ENCODE results near the gene GNGT2. TPM values are rescaled to one million over a fixed set of nuclear protein-coding genes. Genes with fewer than 3 reads are reported as not detected.
"Not testable (repeated sequence)": the region's sequence is repeated elsewhere in the genome, so short reads cannot be mapped to it uniquely, and the experiment has no call there.

Gene GNGT2
- polyA plus RNA-seq, 6 donors from 2014 or later: 4.5 to 16.0 (median 11.3) TPM

DNA sequence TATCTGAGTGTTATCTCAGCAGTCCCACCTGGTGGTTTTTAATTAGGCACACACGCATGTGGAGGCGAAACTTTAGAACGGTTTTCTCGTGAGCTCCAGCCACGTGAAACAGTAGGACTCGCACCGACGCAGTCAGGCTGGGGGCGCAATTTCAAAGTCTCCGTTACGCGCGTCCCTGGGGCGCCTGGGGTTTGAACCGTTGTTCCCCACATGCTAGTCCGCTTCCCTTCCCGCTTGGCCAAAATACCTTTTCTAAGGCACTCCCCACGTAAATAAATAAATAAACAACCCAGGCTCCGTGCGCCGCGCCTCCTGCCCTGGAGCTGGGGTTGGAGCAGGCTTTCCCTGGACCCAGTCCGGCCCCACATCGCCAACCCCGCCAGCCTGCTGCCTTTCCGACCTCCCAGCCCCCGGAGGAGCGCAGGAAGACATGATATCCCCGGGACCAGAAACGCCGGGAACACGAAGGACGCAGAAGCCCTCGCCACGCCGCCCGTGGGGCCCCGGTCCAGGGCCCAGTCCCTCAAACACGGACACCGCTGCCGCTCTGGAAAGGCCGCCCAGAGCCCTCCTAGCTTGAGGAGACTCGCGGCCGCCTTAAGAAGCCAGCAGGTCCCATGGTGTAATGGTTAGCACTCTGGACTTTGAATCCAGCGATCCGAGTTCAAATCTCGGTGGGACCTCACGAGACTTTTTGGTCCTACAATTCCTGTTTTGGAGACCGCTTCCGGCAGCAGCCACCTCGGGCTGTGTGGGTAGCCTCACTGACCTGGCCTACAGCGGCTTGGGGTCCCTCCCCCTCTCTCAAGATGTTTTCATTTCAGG, 18.2 kb downstream of the GNGT2 start:
- Mint-ChIP-seq H3K9me3 (peaks cover 0 to 4% (median 0%) of the 10 kb centered on the region in 7 donors), H3K27me3 (no peaks in the 10 kb centered on the region), H3K27ac (peak overlapping the region; percentile 93 to 100 (median 98)), H3K4me1 (peaks cover 28 to 38% (median 33%) of the 10 kb centered on the region in 3 donors), H3K4me3 (peak overlapping the region; percentile 78 to 98 (median 94)), H3K36me3 (no peaks in the 10 kb centered on the region)
- ATAC-seq (ENCODE audit: low read depth in 2 of 2): peak; percentile 51 to 52
- DNase-seq: peak; percentile 91

DNA sequence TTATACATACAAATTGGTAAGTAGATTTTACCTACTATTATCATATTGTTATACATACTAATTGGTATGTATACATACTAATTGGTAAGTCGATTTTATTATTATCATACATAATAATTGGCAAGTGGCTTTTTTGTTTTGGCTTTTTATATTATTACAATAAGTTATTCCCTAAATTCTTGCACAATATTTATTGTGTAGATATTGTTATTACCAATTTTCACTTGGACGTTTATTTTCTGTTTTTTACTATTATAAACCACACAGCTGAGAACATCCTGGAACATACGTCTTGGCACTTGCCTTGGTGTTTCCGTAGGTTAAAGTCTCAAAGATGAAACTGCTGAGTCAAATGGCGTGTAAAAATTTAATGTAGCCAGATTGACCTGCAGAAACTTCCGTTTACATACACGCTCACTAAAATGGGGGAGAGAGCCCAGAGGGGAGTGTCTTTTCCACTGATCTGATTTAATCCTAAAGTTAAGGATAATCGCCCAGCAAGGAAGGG, 18.9 kb downstream of the GNGT2 start:
- Mint-ChIP-seq H3K9me3 (peaks cover 0 to 4% (median 0%) of the 10 kb centered on the region in 7 donors), H3K27me3 (no peaks in the 10 kb centered on the region), H3K4me1 (peaks cover 28 to 37% (median 33%) of the 10 kb centered on the region in 3 donors), H3K36me3 (no peaks in the 10 kb centered on the region), H3K4me3 (peak overlapping the region; percentile 78 to 98 (median 94)), H3K27ac (peak overlapping the region; percentile 93 to 100 (median 98))
- DNase-seq (no peak), ATAC-seq (ENCODE audit: low read depth in 2 of 2) (no peak)

DNA sequence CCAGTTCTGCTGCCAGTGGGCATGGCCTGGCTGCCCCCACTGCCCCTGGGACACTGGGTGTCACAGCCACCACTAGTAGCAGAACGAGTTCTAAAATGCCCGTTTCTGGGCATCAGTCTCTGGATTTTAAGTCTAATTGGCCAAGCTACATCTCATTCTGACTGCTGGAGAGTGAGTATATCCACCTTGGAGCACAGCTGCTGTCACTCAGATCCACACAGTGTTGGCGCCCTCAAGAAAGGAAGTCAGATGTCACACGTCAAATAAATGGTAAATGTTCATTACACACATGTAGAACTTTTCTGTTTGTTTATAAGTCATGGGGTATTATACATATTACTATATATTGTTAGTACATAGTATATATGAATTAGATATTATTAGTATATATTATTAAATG, 19.4 kb downstream of the GNGT2 start:
- no peak overlapping the region for H3K27ac Mint-ChIP-seq
- H3K9me3 Mint-ChIP-seq: peaks cover 0 to 9% (median 0%) of the 10 kb centered on the region in 7 donors
- H3K4me1 Mint-ChIP-seq: peaks cover 28 to 37% (median 33%) of the 10 kb centered on the region in 3 donors
- ATAC-seq (ENCODE audit: low read depth in 2 of 2) (no peak), DNase-seq (no peak)
- peak overlapping the region in 2 of 8 donors; percentile 33 to 50 for H3K4me3 Mint-ChIP-seq
- no peaks in the 10 kb centered on the region for H3K36me3 Mint-ChIP-seq
- H3K27me3 Mint-ChIP-seq: no peaks in the 10 kb centered on the region

DNA sequence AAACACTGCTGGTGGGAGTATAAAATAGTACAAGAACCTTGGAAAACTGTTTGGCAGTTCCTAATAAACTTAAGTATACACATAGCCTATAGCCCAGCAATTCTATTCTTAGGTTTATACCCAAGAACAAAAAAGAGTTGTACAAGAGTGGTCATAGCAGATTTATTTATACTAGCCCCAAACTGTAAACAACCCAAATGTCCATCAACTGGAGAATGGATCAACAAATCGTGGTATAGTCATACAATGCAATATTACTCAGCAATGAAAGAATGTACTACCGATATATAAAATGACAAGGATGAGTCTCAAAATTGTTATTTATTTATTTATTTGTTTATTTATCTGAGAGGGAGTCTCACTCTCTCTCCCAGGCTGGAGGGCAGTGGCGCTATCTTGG, 23.1 kb downstream of the GNGT2 start:
- no peak for ATAC-seq (ENCODE audit: low read depth in 2 of 2)
- H3K27ac Mint-ChIP-seq: no peak overlapping the region
- no peak overlapping the region for H3K4me3 Mint-ChIP-seq
- no peaks in the 10 kb centered on the region for H3K36me3 Mint-ChIP-seq
- peaks cover 8 to 12% (median 9%) of the 10 kb centered on the region in 3 donors for H3K4me1 Mint-ChIP-seq
- peaks cover 0 to 6% (median 0%) of the 10 kb centered on the region in 3 donors for H3K27me3 Mint-ChIP-seq
- DNase-seq: no peak
- peaks cover 0 to 19% (median 11%) of the 10 kb centered on the region in 7 donors for H3K9me3 Mint-ChIP-seq

DNA sequence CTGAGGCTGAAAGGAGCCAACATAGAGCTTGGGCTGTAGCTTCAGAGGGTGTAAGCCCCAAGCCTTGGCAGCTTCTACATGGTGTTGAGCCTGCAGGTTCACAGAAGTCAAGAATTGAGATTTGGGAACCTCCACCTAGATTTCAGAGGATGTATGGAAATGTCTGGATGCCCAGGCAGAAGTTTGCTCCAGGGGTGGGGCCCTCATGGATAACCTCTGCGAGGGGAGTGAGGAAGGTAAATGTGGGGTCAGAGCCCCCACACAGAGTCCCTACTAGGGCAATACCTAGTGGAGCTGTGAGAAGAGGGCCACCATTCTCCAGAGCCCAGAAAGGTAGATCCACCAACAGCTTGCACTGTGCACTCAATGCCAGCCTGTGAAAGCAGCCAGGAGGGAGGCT, 25.0 kb downstream of the GNGT2 start:
- not testable (repeated sequence) for H3K27ac Mint-ChIP-seq; ATAC-seq (ENCODE audit: low read depth in 2 of 2); H3K4me1 Mint-ChIP-seq; DNase-seq; H3K36me3 Mint-ChIP-seq; H3K4me3 Mint-ChIP-seq
- peaks cover 0 to 19% (median 11%) of the 10 kb centered on the region in 7 donors for H3K9me3 Mint-ChIP-seq
- H3K27me3 Mint-ChIP-seq: peaks cover 0 to 14% (median 0%) of the 10 kb centered on the region in 3 donors

DNA sequence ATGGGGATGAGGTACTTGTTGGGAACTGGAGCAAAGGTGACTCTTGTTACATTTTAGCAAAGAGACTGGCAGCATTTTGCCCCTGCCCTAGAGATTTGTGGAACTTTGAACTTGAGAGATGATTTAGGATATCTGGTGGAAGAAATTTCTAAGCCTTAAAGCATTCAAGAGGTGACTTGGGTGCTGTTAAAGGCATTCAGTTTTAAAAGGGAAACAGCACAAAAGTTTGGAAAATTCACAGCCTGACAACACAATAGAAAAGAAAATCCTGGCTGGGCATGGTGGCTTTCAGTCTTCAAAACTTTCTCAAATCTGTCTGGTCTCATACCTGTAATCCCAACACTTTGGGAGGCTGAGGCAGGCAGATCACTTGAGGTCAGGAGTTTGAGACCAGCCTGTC, 25.9 kb downstream of the GNGT2 start:
- not testable (repeated sequence) for H3K27ac Mint-ChIP-seq, H3K4me3 Mint-ChIP-seq

DNA sequence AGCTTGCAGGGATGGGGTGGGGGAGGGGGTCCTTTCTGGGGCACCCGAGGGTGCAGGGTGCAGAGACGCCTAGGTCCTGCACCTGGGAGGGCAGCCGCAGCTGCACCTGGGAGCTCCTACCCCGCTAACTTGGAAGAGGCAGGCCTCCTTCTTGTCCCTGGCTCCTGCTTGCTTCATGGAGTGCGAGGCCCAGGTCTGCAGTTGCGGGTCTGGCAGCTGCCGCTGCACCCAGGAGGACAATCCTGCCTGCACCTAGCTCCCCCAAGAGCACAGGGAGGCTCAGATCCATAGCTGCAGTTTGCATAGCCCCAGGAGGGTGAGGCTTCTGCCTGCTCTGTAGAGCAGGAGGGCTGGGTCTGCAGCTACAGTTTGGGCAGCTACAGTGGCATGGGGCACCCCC, 26.6 kb downstream of the GNGT2 start:
- ATAC-seq (ENCODE audit: low read depth in 2 of 2): no peak
- peaks cover 0 to 19% (median 11%) of the 10 kb centered on the region in 7 donors for H3K9me3 Mint-ChIP-seq
- H3K4me1 Mint-ChIP-seq: peaks cover 3 to 5% (median 4%) of the 10 kb centered on the region in 3 donors
- no peak overlapping the region for H3K4me3 Mint-ChIP-seq
- H3K27me3 Mint-ChIP-seq: peaks cover 0 to 14% (median 0%) of the 10 kb centered on the region in 3 donors
- H3K27ac Mint-ChIP-seq: no peak overlapping the region
- no peak for DNase-seq
- H3K36me3 Mint-ChIP-seq: no peaks in the 10 kb centered on the region

More for the DNA sequence above, 25.9 kb downstream of the GNGT2 start:
- Mint-ChIP-seq H3K9me3 (peaks cover 0 to 19% (median 11%) of the 10 kb centered on the region in 7 donors), H3K27me3 (peaks cover 0 to 14% (median 0%) of the 10 kb centered on the region in 3 donors)
- H3K4me1 Mint-ChIP-seq; DNase-seq; ATAC-seq (ENCODE audit: low read depth in 2 of 2); H3K36me3 Mint-ChIP-seq: not testable (repeated sequence)

DNA sequence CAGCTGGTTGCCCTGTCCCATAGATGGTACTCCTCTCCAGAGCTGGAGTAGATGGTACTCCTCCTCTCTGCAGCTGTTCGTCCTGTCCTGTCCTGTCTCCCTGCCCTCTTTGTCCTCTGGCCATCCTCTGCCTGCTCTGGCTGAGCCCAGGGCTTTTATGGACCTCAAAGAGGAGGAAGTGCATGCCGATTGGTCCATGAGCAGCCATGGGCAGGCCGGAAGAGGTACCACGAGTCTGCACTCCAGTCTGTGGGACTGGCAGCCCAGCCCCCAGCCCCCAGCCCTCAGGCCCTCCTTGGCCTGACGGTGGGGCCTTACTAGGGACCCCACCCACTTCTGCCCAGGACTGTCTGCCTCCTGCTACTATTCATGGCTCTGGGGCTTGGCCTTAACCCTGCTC, 27.0 kb downstream of the GNGT2 start:
- no peak for DNase-seq
- no peak overlapping the region for H3K27ac Mint-ChIP-seq
- no peaks in the 10 kb centered on the region for H3K36me3 Mint-ChIP-seq
- peak overlapping the region in 1 of 8 donors; percentile 66 for H3K4me3 Mint-ChIP-seq
- H3K9me3 Mint-ChIP-seq: peaks cover 0 to 19% (median 11%) of the 10 kb centered on the region in 7 donors
- peaks cover 0 to 14% (median 0%) of the 10 kb centered on the region in 3 donors for H3K27me3 Mint-ChIP-seq
- no peak for ATAC-seq (ENCODE audit: low read depth in 2 of 2)
- H3K4me1 Mint-ChIP-seq: peaks cover 3 to 5% (median 4%) of the 10 kb centered on the region in 3 donors

DNA sequence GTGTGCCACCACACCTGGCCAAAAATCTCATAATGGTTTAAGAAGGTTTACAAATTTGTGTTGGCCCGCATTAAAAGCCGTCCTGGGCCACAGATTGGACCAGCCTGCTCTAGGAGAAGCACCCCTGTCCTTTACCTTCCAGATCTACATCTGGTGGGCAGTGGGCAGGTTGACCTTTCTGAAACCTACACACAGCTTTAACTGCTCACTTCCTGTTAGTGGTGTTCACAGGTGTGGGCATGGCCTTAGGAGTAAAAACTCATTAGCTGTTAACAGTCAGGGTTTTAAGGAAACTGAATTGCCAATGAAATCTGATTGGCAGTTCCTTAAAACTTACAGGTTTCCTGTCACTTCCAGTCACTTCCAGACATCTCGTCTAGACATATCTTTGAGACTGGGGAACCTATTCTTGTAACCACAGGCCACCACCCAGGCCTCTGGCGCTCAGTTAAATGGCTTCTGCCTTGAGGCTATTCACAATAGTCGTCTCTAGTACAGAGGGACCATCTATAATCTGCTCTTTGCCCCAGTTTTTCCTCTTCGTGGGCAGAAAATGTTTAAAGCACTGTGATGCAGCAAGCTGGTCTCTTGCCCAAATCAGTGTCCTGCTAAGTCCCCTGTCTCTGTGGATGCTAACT, 29.3 kb downstream of the GNGT2 start:
- DNase-seq (no peak), ATAC-seq (ENCODE audit: low read depth in 2 of 2) (no peak)
- Mint-ChIP-seq H3K36me3 (peaks cover under 1 to 5% of the 10 kb centered on the region in 2 donors), H3K4me3 (no peak overlapping the region), H3K9me3 (peaks cover 0 to 37% (median 22%) of the 10 kb centered on the region in 7 donors), H3K27me3 (peaks cover 0 to 14% (median 0%) of the 10 kb centered on the region in 3 donors), H3K4me1 (peaks cover 3 to 5% (median 4%) of the 10 kb centered on the region in 3 donors), H3K27ac (no peak overlapping the region)

DNA sequence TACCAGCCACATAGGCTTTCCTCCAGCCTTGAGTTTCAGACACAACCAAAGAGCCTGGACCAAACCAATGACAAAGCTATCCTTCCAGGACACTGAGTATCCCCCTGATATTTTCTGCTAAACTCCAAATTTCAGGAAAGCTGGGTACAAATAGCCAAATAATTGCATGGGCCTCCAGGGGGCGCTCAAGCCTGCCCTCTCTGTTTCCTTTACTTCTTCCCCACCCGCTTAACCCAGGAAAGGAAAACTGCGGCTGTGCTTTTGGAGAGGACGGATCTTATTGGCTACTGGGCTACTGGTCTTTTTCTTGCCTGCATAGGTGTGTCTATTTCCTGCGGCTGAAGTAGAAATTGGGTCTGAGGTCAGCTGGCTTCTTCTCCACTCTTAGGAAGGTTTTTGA, 30.1 kb downstream of the GNGT2 start:
- H3K36me3 Mint-ChIP-seq: peaks cover 8 to 9% of the 10 kb centered on the region in 2 donors
- ATAC-seq (ENCODE audit: low read depth in 2 of 2): peak in 1 of 2 donors; percentile 48
- peak overlapping the region in 1 of 6 donors; percentile 78 for H3K27ac Mint-ChIP-seq
- peak; percentile 53 for DNase-seq
- H3K27me3 Mint-ChIP-seq: peaks cover 0 to 17% (median 6%) of the 10 kb centered on the region in 3 donors
- H3K4me3 Mint-ChIP-seq: no peak overlapping the region
- peaks cover 4 to 40% (median 27%) of the 10 kb centered on the region in 7 donors for H3K9me3 Mint-ChIP-seq
- peaks cover 3 to 5% (median 4%) of the 10 kb centered on the region in 3 donors for H3K4me1 Mint-ChIP-seq

DNA sequence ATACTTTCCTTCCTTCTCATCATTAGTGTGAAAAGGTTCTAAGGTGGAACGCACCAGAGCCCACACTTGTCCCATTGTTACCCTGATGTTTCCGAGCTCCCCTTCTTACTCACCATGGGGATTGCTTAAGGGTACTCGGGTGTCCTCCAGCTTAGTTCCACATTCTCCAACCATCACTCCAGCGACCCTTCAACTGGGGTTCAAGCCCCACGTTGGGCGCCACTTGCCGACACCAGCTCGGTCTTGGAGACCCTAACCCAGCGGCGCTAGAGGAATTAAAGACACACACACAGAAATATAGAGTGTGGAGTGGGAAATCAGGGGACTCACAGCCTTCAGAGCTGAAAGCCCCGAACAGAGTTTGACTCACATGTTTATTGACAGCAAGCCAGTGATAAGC, 34.4 kb downstream of the GNGT2 start:
- peaks cover 4 to 48% (median 37%) of the 10 kb centered on the region in 7 donors for H3K9me3 Mint-ChIP-seq

DNA sequence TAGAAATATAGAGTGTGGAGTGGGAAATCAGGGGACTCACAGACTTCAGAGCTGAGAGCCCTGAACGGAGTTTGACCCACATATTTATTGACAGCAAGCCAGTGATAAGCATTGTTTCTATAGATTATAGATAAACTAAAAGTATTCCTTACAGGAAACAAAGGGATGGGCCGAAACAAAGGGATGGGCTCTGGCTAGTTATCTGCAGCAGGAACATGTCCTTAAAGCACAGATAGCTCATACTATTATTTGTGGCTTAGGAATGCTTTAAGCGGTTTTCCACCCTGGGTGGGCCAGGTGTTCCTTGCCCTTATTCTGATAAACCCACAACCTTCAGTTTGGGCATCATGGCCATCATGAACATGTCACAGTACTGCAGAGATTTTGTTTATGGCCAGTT, 39.7 kb downstream of the GNGT2 start:
- not testable (repeated sequence) for H3K4me1 Mint-ChIP-seq; ATAC-seq (ENCODE audit: low read depth in 2 of 2); DNase-seq; H3K27ac Mint-ChIP-seq; H3K4me3 Mint-ChIP-seq
- peaks cover 1 to 37% (median 25%) of the 10 kb centered on the region in 7 donors for H3K9me3 Mint-ChIP-seq
- H3K36me3 Mint-ChIP-seq: peaks cover 6 to 17% of the 10 kb centered on the region in 2 donors
- peaks cover 67 to 87% (median 78%) of the 10 kb centered on the region in 3 donors for H3K27me3 Mint-ChIP-seq

More for the DNA sequence above, 34.4 kb downstream of the GNGT2 start:
- H3K4me1 Mint-ChIP-seq; ATAC-seq (ENCODE audit: low read depth in 2 of 2); DNase-seq; H3K4me3 Mint-ChIP-seq; H3K27ac Mint-ChIP-seq: not testable (repeated sequence)
- H3K27me3 Mint-ChIP-seq: peaks cover 27 to 43% (median 35%) of the 10 kb centered on the region in 3 donors
- H3K36me3 Mint-ChIP-seq: peaks cover 15 to 22% of the 10 kb centered on the region in 2 donors

DNA sequence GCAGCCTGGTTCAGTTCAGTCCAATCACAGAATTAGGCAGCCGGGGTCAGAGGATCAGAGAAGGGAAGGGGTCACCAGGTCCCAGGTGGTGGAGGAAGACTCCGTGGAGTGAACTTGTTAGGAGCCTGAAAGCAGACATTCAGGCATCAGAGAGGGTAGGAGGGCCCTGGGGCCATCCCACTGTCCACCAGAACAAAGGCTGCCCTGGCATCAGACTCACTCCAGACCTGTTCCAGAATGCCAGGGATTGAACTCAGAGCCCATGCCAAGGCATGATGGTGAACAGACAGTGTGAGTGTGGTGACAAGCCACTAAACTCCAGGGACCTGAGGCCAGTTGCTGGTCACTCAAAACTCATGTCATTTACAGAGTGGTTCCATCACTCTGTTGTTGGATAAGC, 40.2 kb downstream of the GNGT2 start:
- peaks cover 6 to 12% of the 10 kb centered on the region in 2 donors for H3K36me3 Mint-ChIP-seq
- ATAC-seq (ENCODE audit: low read depth in 2 of 2) (no peak), DNase-seq (no peak)
- no peak overlapping the region for H3K4me3 Mint-ChIP-seq
- no peak overlapping the region for H3K27ac Mint-ChIP-seq
- peaks cover 0 to 32% (median 20%) of the 10 kb centered on the region in 7 donors for H3K9me3 Mint-ChIP-seq
- no peaks in the 10 kb centered on the region for H3K4me1 Mint-ChIP-seq
- H3K27me3 Mint-ChIP-seq: peaks cover 67 to 88% (median 78%) of the 10 kb centered on the region in 3 donors

Data from naive B cell (primary cell).